SW 1271 (cell line): ENCODE data around the gene DOC2B.
"Not testable (repeated sequence)": the region's sequence is repeated elsewhere in the genome, so short reads cannot be mapped to it uniquely, and the experiment has no call there.

Experiments used
- DNase-seq, 2 experiments: peaks; one replicate each; lab custom pipeline; 2025; lab: John Stamatoyannopoulos, UW

Gene DOC2B

DNA sequence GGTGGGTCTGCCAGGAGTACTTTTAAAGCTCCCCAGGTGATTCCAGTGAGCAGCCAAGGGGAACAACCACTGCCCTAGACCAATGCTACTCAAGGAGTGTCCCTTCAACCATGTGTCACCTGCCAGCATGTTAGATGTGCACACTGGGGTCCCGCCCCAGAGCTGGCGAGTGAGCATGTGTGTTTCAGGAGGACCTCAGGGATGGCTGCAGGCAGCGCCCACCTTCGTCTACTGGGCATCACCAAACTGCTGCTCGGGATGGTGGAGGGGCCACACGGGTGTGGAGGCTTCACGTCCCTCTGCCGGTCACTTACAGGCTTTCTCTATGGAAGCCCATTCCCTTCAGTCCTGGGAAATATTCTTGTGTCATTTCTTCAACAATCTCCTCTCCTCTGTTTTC is 29.0 kb upstream of the DOC2B start:
- no peak for DNase-seq

DNA sequence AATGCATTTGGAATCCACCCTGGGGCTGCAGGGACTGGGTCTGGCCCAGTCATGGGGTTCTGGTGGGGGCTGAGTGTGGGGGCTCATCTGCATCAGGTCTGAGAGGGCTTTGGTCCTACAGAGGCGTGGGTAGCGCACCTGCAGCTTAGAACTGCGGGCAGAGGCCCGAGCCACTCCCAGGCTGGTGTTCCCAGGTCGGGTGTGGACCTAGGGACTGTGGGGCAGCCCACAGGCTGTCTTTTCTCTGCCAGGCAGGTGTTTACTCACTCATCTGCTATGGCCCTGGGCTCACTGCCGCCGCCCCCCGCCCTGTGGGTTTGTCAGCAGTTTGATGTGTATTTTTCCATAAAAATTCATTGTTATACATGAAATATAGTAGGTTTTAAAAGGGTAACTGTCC is 27.0 kb upstream of the DOC2B start:
- DNase-seq, result no peak

DNA sequence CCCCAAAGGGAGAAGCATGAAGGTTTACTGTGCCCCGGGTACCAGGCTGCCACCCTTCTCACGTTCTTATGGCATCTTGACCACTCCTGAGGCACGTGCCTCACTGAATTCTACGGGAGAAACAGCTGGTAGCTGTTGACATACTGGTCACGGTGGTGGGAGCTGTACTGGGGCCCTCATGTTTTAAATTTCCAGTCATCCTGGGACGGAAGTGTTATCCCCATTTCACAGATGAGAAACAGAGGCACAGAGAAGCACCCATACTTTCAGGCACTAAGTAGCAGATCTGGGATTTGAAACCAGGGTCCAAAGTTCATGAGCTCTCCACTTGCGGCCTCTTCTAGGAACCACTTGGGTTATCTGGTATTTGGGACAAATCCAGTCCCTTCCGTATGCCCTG is 26.3 kb upstream of the DOC2B start:
- no peak for DNase-seq

DNA sequence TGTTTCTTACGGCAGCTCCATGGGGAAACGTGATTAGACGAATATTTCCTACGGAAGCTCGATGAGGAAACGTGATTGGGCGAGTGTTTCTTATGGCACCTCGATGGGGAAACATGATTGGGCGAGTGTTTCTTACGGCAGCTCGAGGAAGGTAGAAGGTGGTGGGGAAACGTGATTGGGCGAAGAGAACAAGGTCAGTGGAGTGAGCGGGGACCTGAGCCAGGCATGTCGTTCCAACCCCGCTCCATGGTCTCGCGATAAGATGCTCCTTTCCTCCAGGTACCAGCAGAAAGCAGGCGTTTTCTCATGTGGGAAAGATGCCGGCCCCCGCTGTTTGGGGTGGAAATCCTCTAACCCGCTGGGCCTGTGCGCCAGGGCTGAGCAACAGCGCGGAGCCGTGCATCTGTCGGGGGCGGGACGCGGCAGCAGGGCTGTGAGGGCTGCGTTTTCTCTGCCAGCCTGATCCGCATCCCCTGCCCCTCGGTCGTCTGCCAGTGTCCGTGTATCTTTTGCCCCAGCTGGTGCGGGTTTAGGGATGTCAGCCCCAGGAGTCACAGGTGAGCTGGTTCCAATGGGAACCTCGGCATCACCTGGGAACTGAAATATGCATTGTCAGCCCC is 25.6 kb upstream of the DOC2B start:
- no peak for DNase-seq

DNA sequence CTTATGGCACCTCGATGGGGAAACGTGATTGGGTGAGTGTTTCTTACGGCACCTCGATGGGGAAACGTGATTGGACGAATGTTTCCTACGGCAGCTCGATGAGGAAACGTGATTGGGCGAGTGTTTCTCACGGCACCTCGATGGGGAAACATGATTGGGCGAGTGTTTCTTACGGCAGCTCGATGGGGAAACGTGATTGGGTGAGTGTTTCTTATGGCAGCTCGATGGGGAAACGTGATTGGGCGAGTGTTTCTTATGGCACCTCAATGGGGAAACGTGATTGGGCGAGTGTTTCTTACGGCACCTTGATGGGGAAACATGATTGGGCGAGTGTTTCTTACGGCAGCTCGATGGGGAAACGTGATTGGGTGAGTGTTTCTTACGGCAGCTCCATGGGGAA is 25.0 kb upstream of the DOC2B start:
- not testable (repeated sequence) for DNase-seq

DNA sequence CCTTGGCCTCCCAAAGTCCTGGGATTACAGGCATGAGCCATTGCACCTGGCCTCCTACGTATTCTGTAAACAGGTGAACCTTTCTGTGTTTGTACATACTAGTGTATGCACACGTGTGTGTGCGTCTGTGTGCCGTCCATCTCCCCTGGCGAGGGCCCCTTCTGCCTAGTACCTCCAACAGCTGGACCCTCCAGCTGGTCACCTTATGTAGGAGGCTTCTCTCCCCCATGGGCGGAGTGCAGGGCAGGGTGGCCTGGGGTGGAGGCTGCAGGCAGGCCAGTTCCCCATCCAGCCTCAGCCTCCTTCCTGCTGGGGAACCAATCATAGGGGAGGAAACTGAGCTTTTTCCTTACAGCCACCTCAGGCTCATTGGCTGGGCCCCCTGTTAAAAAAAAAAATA is 24.4 kb upstream of the DOC2B start:
- DNase-seq, result no peak

DNA sequence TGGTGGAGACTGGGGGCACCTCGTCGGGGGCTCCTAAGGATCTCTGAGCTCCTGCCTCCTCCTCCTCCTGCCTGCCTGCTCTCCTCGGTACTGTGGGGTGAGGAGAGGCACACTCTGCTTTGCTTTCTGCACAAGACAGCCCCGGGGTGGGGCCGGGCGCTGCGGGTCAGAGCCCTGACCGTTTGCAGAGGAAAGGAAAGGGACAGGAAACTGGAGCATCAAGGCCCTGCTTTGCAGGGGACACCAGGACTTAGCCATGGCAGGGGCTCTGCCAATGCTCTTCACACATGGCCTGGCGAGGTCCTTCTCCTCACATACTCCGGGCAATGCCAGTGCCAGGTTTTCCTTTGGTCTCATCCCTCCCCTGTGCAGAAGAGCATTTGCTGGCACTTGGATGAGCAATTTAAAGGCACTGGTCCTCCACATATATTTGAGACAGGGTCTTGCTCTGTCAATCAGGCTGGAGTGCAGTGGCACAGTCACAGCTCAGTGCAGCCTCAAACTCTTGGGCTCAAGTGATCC is 23.8 kb upstream of the DOC2B start:
- DNase-seq, result no peak

DNA sequence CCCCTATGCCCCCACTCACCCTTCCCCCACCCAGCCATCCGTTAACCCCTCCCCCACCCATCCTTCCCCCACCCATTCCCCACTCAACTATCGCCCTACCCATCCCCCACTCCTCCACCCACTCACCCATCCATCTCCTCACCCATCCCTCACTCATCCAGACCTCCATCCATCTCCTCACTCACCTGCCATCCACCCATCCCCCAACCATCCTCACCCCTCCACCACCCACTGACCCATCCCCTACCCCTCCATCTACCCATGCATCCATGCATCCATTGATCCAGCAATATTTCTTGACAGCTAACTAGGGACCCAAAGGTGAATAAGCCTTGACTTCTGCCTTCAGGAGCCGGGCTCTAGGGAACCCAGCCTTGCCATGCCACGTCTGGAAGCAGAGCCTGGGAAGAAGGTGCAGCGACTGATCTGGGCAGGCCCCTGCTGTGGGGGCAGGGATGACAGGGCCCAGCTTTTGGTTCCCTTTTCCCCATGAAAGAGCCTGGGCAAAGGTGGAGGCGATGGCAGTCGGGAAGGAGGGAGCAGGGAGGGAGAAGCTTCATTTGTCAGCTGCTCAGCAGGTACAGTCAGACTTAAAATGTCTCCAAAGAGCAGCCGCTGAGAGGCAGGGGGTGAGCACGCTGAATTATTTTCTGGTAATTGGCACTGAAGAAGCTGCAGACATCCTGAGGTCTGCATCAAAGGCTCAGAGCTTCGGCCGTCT is 23.1 kb upstream of the DOC2B start:
- DNase-seq, result no peak

DNA sequence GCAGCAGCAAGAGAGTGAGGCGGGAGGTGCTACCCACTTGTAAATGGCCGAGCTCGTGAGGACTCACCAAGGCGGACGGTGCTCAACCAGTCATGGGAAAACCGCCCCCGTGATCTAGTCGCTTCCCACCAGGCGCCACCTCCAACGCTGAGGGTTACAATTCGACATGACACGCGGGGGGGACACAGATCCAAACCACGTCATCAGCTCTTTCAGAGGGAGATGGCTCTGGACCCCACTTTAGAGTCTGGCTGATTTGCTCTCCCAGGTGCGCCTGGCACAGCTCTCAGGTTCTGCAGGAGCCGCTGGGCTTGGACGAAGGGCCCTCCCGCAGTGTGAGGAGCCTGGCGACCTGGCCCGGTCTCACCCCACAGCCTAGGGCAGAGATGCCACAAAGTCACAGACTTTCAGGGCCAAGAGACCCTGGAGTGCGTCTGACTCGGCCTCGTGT is 21.1 kb upstream of the DOC2B start:
- DNase-seq, result no peak

DNA sequence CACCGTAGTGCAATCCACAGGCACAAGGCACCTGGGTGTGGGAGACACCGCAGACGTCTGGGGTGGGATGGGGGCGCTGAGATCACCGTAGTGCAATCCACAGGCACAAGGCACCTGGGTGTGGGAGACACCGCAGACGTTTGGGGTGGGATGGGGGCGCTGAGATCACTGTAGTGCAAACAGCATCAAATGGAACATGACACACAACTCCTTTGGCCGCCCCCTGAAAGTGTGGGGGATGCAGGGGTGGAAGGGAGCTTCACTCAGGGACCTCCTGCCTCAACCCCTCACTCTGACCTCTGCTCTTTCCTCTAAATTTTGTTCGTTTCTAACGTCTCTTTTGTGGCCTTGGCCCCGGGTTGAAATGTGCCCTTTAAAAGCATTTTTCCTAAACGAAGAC is 20.3 kb upstream of the DOC2B start:
- DNase-seq, result not testable (repeated sequence)

DNA sequence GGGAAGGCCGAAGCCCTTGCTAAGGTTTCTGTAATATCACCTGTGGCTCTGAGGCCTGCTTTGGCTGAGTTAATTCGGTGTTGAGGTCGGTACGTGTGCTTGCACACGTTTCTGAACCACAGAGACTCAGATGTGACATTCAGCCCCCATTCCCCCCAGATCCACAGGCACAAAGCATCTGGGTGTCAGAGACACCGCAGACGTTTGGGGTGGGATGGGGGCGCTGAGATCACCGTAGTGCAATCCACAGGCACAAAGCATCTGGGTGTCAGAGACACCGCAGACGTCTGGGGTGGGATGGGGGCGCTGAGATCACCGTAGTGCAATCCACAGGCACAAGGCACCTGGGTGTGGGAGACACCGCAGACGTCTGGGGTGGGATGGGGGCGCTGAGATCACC is 19.8 kb upstream of the DOC2B start:
- DNase-seq, result not testable (repeated sequence)

DNA sequence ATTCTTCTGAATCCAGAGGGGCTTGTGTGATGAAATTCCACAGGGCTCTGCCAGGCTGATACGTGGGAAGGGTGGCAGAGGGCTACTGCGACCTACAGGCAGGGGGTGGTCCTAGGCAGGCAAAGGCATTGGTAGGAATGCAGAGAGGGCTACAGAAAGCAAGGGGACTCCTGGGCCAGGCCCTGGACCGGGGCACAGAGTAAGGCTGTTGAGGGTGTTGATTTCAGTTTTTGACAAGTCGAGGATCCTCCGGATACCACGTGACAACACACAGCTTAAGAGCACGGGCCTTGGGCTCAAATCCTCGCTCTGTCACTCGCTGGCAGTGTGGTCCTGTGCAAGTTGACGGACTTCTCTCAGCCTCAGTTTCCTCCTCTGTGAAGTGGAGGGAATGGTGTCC is 19.1 kb upstream of the DOC2B start:
- no peak for DNase-seq

DNA sequence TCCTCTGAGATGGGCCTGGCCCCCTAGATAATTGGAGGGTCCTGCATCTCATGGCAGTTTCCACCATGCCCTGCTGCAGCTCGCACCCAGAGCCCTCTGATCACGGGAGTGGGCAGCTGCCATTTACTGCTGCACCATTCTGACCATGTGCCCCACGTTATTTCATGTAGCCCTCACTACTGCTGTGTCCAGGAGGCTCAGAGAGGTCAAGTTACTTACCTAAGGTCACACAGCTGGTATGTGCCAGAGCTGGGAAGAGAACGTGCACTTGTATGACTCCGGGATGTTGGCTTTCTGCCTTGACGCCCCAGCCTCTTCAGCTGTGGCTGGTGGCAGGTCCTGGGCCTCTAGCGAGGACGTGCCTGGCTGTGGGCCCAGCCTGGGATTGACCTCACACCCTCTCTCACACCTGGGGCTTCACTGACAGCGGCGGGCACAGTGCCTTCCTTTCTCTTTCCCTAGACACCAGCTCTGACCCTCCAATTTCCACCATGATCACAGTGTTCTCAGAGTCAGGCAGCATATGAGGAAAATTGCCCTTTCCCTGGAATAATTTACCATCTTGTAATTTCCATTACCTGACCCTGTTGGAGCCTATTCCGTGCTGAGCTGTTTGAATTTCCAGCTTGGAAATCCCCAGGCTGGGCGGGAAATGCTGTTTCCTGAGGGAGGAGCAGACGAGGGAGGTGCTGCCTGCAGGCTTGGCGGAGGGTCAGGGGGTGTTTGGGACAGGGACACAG is 18.5 kb upstream of the DOC2B start:
- DNase-seq, result no peak

DNA sequence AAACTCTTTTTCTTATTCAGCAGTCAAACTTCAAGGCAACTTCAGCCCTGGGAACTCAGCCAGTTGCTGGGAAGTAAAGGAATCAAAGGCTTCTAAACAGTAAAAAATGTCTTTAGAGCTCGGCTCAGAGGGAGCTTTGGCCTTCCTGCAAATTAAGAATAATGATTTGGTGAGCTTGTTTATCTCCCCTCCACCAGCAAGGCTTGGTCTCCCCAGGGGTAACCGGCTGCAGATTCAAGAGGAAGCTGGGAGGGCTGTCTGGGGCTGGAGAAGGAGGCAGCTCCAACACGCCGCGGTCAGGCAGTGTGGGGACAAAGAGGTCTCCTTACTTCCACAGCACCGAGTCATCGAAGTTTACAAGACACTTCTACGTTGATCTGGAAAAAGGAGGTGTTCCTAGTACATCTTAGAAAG is 17.7 kb upstream of the DOC2B start:
- no peak for DNase-seq

DNA sequence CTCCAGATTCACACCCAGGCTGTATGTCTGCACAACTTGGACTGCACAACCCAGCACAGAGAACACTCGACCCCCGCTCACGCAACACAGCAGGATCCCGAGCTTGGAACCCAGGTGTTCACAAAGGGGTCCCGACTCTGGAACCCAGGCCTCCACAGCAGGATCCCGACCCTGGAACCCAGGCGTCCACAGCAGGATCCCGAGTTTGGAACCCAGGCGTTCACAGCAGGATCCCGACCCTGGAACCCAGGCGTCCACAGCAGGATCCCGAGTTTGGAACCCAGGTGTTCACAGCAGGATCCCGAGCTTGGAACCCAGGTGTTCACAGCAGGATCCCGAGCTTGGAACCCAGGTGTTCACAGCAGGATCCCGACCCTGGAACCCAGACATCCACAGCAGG is 16.8 kb upstream of the DOC2B start:
- DNase-seq, result not testable (repeated sequence)

DNA sequence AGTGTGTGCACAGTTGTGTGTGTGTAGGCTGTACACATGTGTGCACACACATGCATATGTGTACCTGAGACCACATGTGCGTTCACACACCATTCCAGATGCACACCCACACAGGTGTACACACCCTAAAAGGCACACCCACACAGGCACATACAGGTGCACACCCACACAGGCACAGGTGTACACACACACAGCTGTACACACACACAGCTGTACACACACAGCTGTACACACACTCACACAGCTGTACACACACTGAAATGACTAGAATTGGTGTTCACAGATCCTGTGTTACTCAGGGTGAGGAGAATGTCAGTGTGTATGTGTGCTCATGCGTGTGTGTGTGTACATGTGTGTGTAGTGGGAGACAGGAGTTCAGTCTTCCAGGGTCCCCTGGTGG is 15.9 kb upstream of the DOC2B start:
- DNase-seq, result no peak

DNA sequence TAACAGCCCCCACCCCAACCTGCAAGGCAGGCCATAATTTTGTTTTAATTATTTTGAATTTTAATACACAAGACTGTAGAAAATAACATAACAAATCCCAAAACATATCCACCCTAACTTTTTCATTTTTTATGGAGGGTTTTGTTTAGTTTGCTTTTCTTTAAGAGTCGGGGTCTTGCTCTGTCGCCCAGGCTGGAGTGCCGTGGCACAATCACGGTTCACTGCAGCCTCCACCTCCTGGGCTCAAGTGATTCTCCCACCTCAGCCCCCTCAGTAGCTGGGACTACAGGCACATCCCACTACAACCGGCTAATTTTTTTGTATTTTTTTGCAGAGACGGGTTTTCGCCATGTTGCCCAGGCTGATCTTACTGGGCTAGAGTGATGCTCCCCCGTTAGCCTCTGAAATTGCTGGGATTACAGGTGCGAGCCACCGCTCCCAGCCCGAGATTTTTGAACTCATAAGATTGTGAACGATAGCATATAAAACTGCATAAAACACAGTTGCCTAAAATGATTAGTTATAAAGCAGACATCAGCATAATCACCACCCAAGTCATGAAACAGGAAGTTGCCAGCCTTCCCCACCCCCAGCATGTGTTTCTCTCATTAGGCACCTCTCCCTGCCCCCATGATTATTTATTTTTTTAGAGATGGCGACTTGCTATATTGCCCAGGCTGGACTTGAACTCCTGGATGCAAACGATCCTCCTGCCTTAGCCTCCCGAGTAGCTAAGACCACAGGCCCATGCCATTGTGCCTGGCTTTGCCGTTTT is 13.6 kb upstream of the DOC2B start:
- DNase-seq, result no peak

DNA sequence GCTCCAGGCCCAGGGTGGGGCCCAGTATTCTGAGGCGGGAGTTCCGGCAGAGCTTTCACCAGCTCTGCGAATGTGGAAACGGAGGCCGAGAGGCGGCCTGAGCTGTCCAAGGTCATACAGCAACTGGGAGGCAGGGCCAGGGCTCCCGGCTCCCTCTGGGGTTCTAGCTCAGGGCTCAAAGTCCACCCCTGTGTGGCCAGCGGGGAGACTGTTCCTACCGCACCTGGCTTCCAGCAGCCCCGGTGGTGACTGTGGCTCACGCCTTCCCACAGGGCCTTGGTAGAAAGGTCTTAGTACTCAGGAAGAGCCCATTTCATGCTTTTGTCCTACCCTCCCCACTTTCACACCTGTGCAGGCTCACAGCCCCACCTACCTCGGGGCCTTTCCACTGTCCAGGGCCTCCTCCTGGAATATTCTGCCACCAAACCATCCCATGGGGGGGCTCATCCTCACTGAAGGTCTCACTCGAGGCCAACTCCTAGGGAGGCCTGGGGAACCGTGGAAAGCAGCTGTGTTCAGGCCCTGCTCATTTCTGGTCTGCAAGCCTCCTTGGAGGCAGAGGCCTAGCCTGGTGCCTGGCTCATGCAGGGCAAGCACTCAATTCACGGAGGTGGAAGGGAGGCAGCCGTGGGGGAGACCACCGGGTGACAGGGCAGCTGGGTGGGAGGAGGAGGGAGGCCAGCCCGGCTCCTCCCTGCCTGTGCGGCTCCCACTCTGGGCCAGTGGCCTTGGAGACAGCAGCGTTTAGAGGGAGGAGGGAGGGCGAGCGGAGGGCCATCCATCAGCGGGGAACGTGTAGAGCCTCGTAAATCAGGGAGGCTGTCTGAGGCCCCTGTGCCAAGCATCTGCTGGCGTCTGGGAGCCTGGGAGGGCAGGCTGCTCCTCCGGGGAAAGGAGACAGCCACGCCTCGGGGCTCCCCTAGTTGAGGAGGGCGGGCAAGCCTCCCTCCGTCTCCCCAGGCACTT is 12.7 kb upstream of the DOC2B start:
- DNase-seq, result no peak

DNA sequence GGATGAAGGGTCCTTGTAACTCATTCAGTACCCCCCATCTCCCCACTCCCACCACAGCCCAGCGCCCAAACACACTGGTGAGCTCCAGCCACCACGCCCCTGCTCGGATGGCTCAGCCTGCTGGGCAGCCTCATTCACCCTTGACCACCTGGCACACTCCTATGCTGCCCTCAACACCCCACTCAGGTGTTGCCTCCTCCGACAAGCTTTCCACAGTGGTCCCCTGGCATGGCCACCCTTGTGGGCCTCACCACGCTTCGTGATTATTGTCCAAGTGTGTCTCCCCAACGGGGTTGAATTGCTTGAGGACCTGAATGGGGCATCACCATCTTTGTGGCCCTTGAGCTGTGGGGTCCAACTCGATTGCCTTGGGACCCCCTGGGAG is 12.0 kb upstream of the DOC2B start:
- no peak for DNase-seq

DNA sequence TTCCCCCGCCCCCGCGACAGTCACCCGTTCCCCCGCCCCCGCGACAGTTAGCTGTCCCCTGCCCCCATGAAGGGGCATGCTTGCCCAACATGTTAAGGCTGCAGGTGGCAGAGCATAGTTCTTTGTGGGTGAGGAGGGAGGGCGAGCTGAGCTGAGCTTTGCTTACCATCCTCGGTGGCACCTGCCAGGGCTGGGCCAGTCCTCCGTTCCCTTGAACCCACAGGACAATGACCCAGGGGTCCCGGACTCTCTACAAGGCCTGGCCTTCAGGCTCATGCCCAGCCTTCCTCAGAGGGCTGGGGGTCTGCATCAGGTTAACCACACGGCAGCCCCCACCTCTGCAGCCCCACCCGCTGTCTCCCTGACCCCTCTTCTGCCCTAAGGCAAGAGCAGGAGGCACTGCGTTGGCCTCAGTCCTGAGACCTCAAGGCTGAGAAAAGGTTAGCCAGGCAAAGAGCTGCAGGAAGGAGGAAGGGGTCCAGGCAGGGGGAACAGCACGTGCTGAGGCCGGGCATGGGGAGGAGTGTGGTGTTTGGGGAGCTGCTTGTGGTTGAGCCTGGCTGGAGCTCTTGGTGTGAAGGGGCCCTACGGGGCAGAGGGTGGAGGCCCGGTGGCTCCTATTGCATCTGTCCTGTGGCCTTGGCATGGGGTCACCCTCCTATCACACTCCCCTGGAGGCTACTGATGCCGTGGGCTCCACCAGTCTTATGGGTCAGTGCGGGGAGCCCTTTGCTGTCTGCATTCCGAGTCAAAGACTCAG is 11.4 kb upstream of the DOC2B start:
- no peak for DNase-seq
